ENCODE measurements around the gene KRTAP13-1.

Gene KRTAP13-1

DNA sequence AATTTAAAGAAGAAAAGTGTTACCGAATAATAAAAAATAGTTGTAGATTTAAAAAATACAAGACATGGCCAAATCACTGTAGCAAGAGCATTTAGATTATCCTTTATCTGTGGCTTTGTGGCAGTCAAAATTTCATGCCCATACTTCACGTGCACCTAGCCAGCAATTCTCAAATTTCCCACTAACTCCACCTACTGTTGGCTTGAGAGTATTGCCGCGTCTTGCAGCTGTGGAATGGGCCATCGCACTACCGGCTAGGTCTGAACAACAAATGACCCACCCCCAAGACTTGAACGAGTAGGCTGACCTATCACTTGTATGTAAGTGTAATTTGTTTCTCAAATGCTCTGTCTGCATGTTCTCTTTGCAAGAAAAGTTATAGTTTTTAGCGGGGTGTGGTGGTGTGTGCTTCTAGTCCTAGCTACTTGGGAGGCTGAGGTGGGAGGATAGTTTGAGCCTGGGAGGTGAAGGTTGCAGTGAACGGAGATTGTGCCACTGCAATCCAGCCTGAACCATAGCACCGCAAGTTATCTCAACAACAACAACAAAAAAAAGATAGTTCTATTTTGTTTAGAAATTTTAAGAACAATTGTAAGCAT, 38.3 kb downstream of the KRTAP13-1 start:
- H3K27me3 ChIP-seq (ENCODE audit: insufficient read depth, insufficient read length), result no peaks in the 10 kb centered on the region
- no peaks in the 10 kb centered on the region for H3K9me3 ChIP-seq (ENCODE audit: insufficient read depth, low read length)
- no peaks in the 10 kb centered on the region for H3K4me1 ChIP-seq (ENCODE audit: insufficient read depth, insufficient read length)
- TF ChIP-seq SUZ12 (IDR thresholded peaks at IDR 0.05; ENCODE audit: extremely low read depth, insufficient read depth, insufficient read length) (no peak), YY1 (IDR thresholded peaks at IDR 0.05; ENCODE audit: insufficient read depth, insufficient read length) (no peak), ZNF274 (IDR thresholded peaks at IDR 0.05; ENCODE audit: low read depth, low read length) (no peak)
- no peak overlapping the region for H3K9ac ChIP-seq (ENCODE audit: insufficient read length, low read depth)
- no peak overlapping the region for H3K4me3 ChIP-seq (ENCODE audit: insufficient read length, low read depth)
- peak; percentile 57 for DNase-seq (ENCODE audit: low read depth, low spot score)
- H3K36me3 ChIP-seq (ENCODE audit: insufficient read depth, insufficient read length, low read length), result no peaks in the 10 kb centered on the region

- Histone ChIP-seq H3K9ac (ENCODE audit: insufficient read length, low read depth) (no peak overlapping the region), H3K9me3 (ENCODE audit: insufficient read depth, low read length) (no peaks in the 10 kb centered on the region), H3K36me3 (ENCODE audit: insufficient read depth, insufficient read length, low read length) (no peaks in the 10 kb centered on the region), H3K4me3 (ENCODE audit: insufficient read length, low read depth) (no peak overlapping the region), H3K4me1 (ENCODE audit: insufficient read depth, insufficient read length) (no peaks in the 10 kb centered on the region), H3K27me3 (ENCODE audit: insufficient read depth, insufficient read length) (no peaks in the 10 kb centered on the region)
- no peak for TF ChIP-seq YY1 (IDR thresholded peaks at IDR 0.05; ENCODE audit: insufficient read depth, insufficient read length)
- TF ChIP-seq SUZ12 (IDR thresholded peaks at IDR 0.05; ENCODE audit: extremely low read depth, insufficient read depth, insufficient read length), result no peak
- no peak for TF ChIP-seq ZNF274 (IDR thresholded peaks at IDR 0.05; ENCODE audit: low read depth, low read length)
- DNase-seq (ENCODE audit: low read depth, low spot score), result no peak
These were observed 41.3 kb downstream of the KRTAP13-1 start for GRCh38 chr21:30437010-30437565.

DNA sequence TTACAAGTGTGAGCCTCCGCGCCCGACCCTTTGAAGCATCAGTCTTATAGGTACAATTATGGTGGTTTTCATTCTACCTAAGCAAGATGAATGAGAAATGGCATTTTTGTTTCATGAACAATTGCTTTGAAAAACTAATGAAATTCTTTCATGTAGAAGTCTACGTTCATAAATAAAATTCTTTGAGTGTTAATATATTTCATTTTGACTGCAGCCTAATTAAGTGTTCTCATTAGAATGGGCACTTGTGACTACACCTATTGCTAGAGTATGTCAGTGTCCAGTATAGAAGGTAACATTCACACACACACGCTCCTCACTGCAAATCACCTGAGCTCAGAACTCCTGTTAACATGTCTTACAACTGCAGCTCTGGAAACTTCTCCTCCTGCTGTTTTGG, 44.1 kb downstream of the KRTAP13-1 start, which contains the start of gene KRTAP15-1:
KRTAP15-1 (plus strand) TSS at position 301 of the 400 bp plus-strand sequence; CDS start at position 354, 53 bp downstream.
- TF ChIP-seq SUZ12 (IDR thresholded peaks at IDR 0.05; ENCODE audit: extremely low read depth, insufficient read depth, insufficient read length) (no peak), ZNF274 (IDR thresholded peaks at IDR 0.05; ENCODE audit: low read depth, low read length) (no peak), YY1 (IDR thresholded peaks at IDR 0.05; ENCODE audit: insufficient read depth, insufficient read length) (no peak)
- Histone ChIP-seq H3K27me3 (ENCODE audit: insufficient read depth, insufficient read length) (no peaks in the 10 kb centered on the region), H3K4me3 (ENCODE audit: insufficient read length, low read depth) (no peak within 1 kb of the TSS), H3K4me1 (ENCODE audit: insufficient read depth, insufficient read length) (no peaks in the 10 kb centered on the region), H3K9me3 (ENCODE audit: insufficient read depth, low read length) (no peaks in the 10 kb centered on the region), H3K9ac (ENCODE audit: insufficient read length, low read depth) (no peak within 1 kb of the TSS), H3K36me3 (ENCODE audit: insufficient read depth, insufficient read length, low read length) (no peaks in the 10 kb centered on the region)
- no peak for DNase-seq (ENCODE audit: low read depth, low spot score)

GRCh38 chr21:30443226-30443625, 47.4 kb downstream of the KRTAP13-1 start:
- Histone ChIP-seq H3K36me3 (ENCODE audit: insufficient read depth, insufficient read length, low read length) (no peaks in the 10 kb centered on the region), H3K4me1 (ENCODE audit: insufficient read depth, insufficient read length) (no peaks in the 10 kb centered on the region), H3K9ac (ENCODE audit: insufficient read length, low read depth) (no peak overlapping the region), H3K9me3 (ENCODE audit: insufficient read depth, low read length) (no peaks in the 10 kb centered on the region), H3K4me3 (ENCODE audit: insufficient read length, low read depth) (no peak overlapping the region), H3K27me3 (ENCODE audit: insufficient read depth, insufficient read length) (no peaks in the 10 kb centered on the region)
- no peak for DNase-seq (ENCODE audit: low read depth, low spot score)
- TF ChIP-seq YY1 (IDR thresholded peaks at IDR 0.05; ENCODE audit: insufficient read depth, insufficient read length) (no peak), SUZ12 (IDR thresholded peaks at IDR 0.05; ENCODE audit: extremely low read depth, insufficient read depth, insufficient read length) (no peak), ZNF274 (IDR thresholded peaks at IDR 0.05; ENCODE audit: low read depth, low read length) (no peak)

- Histone ChIP-seq H3K4me1 (ENCODE audit: insufficient read depth, insufficient read length) (no peaks in the 10 kb centered on the region), H3K9me3 (ENCODE audit: insufficient read depth, low read length) (no peaks in the 10 kb centered on the region)
These were observed 48.4 kb downstream of the KRTAP13-1 start for GRCh38 chr21:30444204-30444603.

More at GRCh38 chr21:30444204-30444603, 48.4 kb downstream of the KRTAP13-1 start:
- Histone ChIP-seq H3K27me3 (ENCODE audit: insufficient read depth, insufficient read length) (no peaks in the 10 kb centered on the region), H3K4me3 (ENCODE audit: insufficient read length, low read depth) (no peak overlapping the region), H3K9ac (ENCODE audit: insufficient read length, low read depth) (no peak overlapping the region), H3K36me3 (ENCODE audit: insufficient read depth, insufficient read length, low read length) (no peaks in the 10 kb centered on the region)
- TF ChIP-seq ZNF274 (IDR thresholded peaks at IDR 0.05; ENCODE audit: low read depth, low read length) (no peak), YY1 (IDR thresholded peaks at IDR 0.05; ENCODE audit: insufficient read depth, insufficient read length) (no peak), SUZ12 (IDR thresholded peaks at IDR 0.05; ENCODE audit: extremely low read depth, insufficient read depth, insufficient read length) (no peak)
- DNase-seq (ENCODE audit: low read depth, low spot score), result no peak

Measured in NT2/D1 (cell line).